CD4-positive, alpha-beta T cell (primary cell): ENCODE results near the gene CGB3. TPM values are rescaled to one million over a fixed set of nuclear protein-coding genes. Genes with fewer than 3 reads are reported as not detected.

ENCODE experiments used
- ATAC-seq: fragments of 200-7000 bp; cut with Tn5 transposase; one replicate; pipeline ENCODE4 v1.10.0; 2022; ENCODE audit warnings: mild to moderate bottlenecking; ENCODE audit not compliant: poor library complexity
- CTCF ChIA-PET: fragments of 350-600 bp; sonication (Branson Sonifier 250); formaldehyde crosslinking; loops from one replicate; lab custom pipeline; 2021; ENCODE audit warnings: antibody characterized with exemption, inconsistent platforms; lab: Charles Lee
- POLR2A ChIA-PET: fragments of 350-600 bp; sonication (Branson Sonifier 250); formaldehyde crosslinking; loops from one replicate; lab custom pipeline; 2021; ENCODE audit warnings: antibody characterized with exemption, inconsistent platforms; lab: Charles Lee
- DNase-seq, 14 experiments: peaks; one replicate each; pipeline ENCODE4 v3.0.0-alpha.2; 2013 to 2020; ENCODE audit warnings: mixed read lengths in 2 of 14
- H3K27ac ChIP-seq, 2 donors: one replicate each; pipeline versions ENCODE4 v1.5.1 to v1.7.0; 2013; ENCODE audit warnings: low read length in 2 of 2, low read depth in 1 of 2, mild to moderate bottlenecking in 1 of 2
- H3K27me3 ChIP-seq, 2 experiments: 1 replicate in 1 of 2; 2 replicates in 1 of 2; pipeline versions ENCODE4 v1.6.1 to v1.7.0; 2013; ENCODE audit warnings: low read length in 2 of 2, control low read depth in 1 of 2, mild to moderate bottlenecking in 1 of 2, moderate library complexity in 1 of 2; ENCODE audit not compliant: insufficient read depth in 2 of 2, control insufficient read depth in 1 of 2
- H3K36me3 ChIP-seq: one replicate; pipeline ENCODE4 v1.6.1; 2013; ENCODE audit warnings: low read length, control low read depth; ENCODE audit not compliant: insufficient read depth
- H3K4me1 ChIP-seq: one replicate; pipeline ENCODE4 v1.6.1; 2013; ENCODE audit warnings: low read length, control low read depth; ENCODE audit not compliant: insufficient read depth
- H3K4me3 ChIP-seq: one replicate; pipeline ENCODE4 v1.5.1; 2013; ENCODE audit warnings: mild to moderate bottlenecking, low read length, moderate library complexity
- H3K9me3 ChIP-seq, 2 experiments: 1 replicate in 1 of 2; 2 replicates in 1 of 2; pipeline versions ENCODE4 v1.6.1 to v1.7.0; 2013; ENCODE audit warnings: low read length in 2 of 2, mild to moderate bottlenecking in 2 of 2, control low read depth in 1 of 2, moderate library complexity in 1 of 2; ENCODE audit not compliant: control insufficient read depth in 1 of 2, insufficient read depth in 1 of 2
- H3K27ac Mint-ChIP-seq: one replicate; pipeline ENCODE4 v1.8.0; 2020; ENCODE audit warnings: mixed read lengths
- H3K27me3 Mint-ChIP-seq: one replicate; pipeline ENCODE4 v1.8.0; 2021; ENCODE audit warnings: mixed read lengths
- H3K36me3 Mint-ChIP-seq: one replicate; pipeline ENCODE4 v1.8.0; 2021; ENCODE audit warnings: low read depth, mixed read lengths
- H3K4me1 Mint-ChIP-seq: one replicate; pipeline ENCODE4 v1.8.0; 2021; ENCODE audit warnings: low read depth, mixed read lengths
- H3K4me3 Mint-ChIP-seq: one replicate; pipeline ENCODE4 v1.8.0; 2020; ENCODE audit warnings: mild to moderate bottlenecking, mixed read lengths
- H3K9me3 Mint-ChIP-seq: one replicate; pipeline ENCODE4 v1.8.0; 2020; ENCODE audit warnings: mixed read lengths
- CTCF ChIP-seq: fragments of 200-600 bp; IDR thresholded peaks from one replicate; pipeline ENCODE4 v1.8.0; 2022; ENCODE audit warnings: antibody characterized with exemption, mild to moderate bottlenecking
- intact Hi-C, 2 experiments: fragments of 100-400 bp; cut with DNase I in 1 of 2; cut with micrococcal nuclease in 1 of 2; formaldehyde crosslinking; loops; one replicate each; pipeline versions ENCODE4 v1.15.1 to v1.9.0; 2023 to 2025; cut with DNase I, micrococcal nuclease
- total RNA-seq, 174 experiments: library from RNA in 2 of 174; stranded (reverse) in 2 of 174; gene quantifications; one replicate each; pipeline ENCODE4 v1.2.3 and lab custom pipeline; 2021 to 2026

The CGB3 gene
- total RNA-seq, 2 experiments from 2014 or later = not detected

GRCh38 chr19:48990400-48990799 is 33.7 kb downstream of the CGB3 start:
- Histone ChIP-seq H3K36me3 (peaks cover 16% of the 10 kb centered on the region), H3K27ac (no peak overlapping the region), H3K4me1 (peaks cover 41% of the 10 kb centered on the region), H3K9me3 (no peaks in the 10 kb centered on the region), H3K27me3 (no peaks in the 10 kb centered on the region), H3K4me3 (no peak overlapping the region)
- TF ChIP-seq CTCF = no peak
- H3K27ac Mint-ChIP-seq = no peak overlapping the region
- H3K36me3 Mint-ChIP-seq = peaks cover 48% of the 10 kb centered on the region
- H3K27me3 Mint-ChIP-seq = no peaks in the 10 kb centered on the region
- H3K4me1 Mint-ChIP-seq = peaks cover 35% of the 10 kb centered on the region
- ChIA-PET POLR2A (no interaction called here), CTCF (no interaction called here)
- no peaks in the 10 kb centered on the region for H3K9me3 Mint-ChIP-seq
- H3K4me3 Mint-ChIP-seq = peak overlapping the region; percentile 18
- intact Hi-C loops = loop anchor here (5.0 to 10.0 kb wide), 6 partner anchors 137 to 626 kb away; partner anchors contain the start of genes IZUMO1 (in 1 of the 2), SLC17A7 (in 1 of the 2), SYNGR4 (in 1 of the 2) and TMEM143 (in 1 of the 2)
- no peak for DNase-seq
- ATAC-seq = no peak

DNA sequence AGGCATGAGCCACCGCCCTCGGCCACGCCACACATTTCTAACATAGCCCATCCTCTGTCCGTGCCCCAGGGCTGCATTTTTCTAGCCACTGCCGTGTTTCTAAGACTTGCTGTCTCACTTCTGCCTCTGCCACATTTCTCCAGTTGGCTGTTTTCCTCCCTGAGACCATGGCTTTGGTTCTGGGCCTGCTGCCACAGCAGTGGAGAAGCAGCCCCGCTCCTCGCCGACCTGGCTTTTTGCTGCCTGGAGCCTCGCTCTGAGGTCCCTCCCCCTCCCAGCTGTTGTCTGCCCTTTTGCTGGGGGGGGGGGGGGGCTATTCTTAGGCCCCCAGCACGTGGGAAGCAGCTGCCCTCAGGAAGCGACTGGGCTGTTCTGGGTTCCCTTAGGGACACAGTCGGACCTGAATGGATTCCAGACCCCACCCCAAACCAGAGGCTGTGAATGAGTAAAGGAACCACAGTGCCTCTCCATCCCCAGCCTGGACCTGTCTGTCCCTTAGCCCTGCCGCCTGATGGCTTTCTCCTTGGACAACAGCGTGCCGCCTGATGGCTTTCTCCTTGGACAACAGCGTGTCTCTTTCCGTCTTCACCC is 34.3 kb downstream of the CGB3 start:
- no peaks in the 10 kb centered on the region for H3K9me3 ChIP-seq
- H3K4me3 ChIP-seq = no peak overlapping the region
- Mint-ChIP-seq H3K36me3 (peaks cover 52% of the 10 kb centered on the region), H3K4me1 (peaks cover 29% of the 10 kb centered on the region), H3K9me3 (no peaks in the 10 kb centered on the region), H3K27me3 (no peaks in the 10 kb centered on the region), H3K4me3 (peak overlapping the region; percentile 18), H3K27ac (no peak overlapping the region)
- H3K4me1 ChIP-seq = peaks cover 36% of the 10 kb centered on the region
- no peaks in the 10 kb centered on the region for H3K27me3 ChIP-seq
- ATAC-seq (no peak), DNase-seq (no peak)
- peaks cover 22% of the 10 kb centered on the region for H3K36me3 ChIP-seq
- intact Hi-C loops = loop anchor here (5.0 to 10.0 kb wide), 6 partner anchors 138 to 625 kb away; partner anchors contain the start of genes IZUMO1 (in 1 of the 2), SLC17A7 (in 1 of the 2), SYNGR4 (in 1 of the 2) and TMEM143 (in 1 of the 2)
- TF ChIP-seq CTCF = no peak
- no peak overlapping the region for H3K27ac ChIP-seq
- CTCF ChIA-PET = no interaction called here
- POLR2A ChIA-PET = no interaction called here

DNA sequence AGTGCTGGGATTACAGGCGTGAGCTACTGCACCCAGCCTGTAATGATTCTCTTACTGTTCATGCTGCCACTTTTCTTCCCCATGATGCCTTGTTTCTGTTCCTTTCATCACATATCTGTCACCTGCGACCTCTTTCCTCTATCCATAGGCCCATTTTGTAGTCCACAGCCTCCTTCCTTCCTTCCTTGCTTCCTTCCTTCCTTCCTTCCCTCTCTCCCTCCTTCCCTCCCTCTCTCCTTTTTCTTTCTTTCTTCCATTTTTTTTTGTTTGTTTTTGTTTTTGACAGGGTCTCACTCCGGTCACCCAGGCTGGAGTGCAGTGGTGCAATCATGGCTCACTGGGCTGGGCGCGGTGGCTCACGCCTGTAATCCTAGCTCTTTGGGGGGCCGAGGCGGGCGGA is 35.3 kb downstream of the CGB3 start:
- Histone ChIP-seq H3K27ac (no peak overlapping the region), H3K4me3 (no peak overlapping the region), H3K9me3 (no peaks in the 10 kb centered on the region), H3K36me3 (peaks cover 25% of the 10 kb centered on the region), H3K4me1 (peaks cover 27% of the 10 kb centered on the region), H3K27me3 (no peaks in the 10 kb centered on the region)
- intact Hi-C loops = no loop called here
- peaks cover 22% of the 10 kb centered on the region for H3K4me1 Mint-ChIP-seq
- no peak overlapping the region for H3K4me3 Mint-ChIP-seq
- H3K27ac Mint-ChIP-seq = no peak overlapping the region
- H3K27me3 Mint-ChIP-seq = no peaks in the 10 kb centered on the region
- no peaks in the 10 kb centered on the region for H3K9me3 Mint-ChIP-seq
- ChIA-PET CTCF (no interaction called here), POLR2A (interaction anchor here (0.5 kb wide), 1 partner anchor 941 kb away, joined by 3 read pairs; the partner anchor contains the start of gene NUP62)
- H3K36me3 Mint-ChIP-seq = peaks cover 53% of the 10 kb centered on the region
- TF ChIP-seq CTCF = no peak
- ATAC-seq = no peak
- no peak for DNase-seq
